HepG2 (cell line): Measurements from ENCODE around the gene OSBPL8. TPM values are rescaled to one million over a fixed set of nuclear protein-coding genes. Genes with fewer than 3 reads are reported as not detected.

Source experiments
- SOX13 ChIP-seq, 3 experiments: fragments of 450-650 bp in 1 of 3; sonication (generic) in 1 of 3; formaldehyde crosslinking in 1 of 3; IDR thresholded peaks in 2 of 3; conservative IDR thresholded peaks in 1 of 3; 2 replicates each; pipeline versions ENCODE4 v1.5.0 to v1.6.1; 2016 to 2020; ENCODE audit warnings: antibody characterized with exemption in 1 of 3, mild to moderate bottlenecking in 1 of 3, missing compliant biosample characterization in 1 of 3, missing genetic modification reagents in 1 of 3, moderate library complexity in 1 of 3
- ZNF256 ChIP-seq: sonication (generic); formaldehyde crosslinking; conservative IDR thresholded peaks from 2 replicates; pipeline ENCODE4 v1.4.0; 2020; ENCODE audit warnings: missing genetic modification reagents
- polyA plus RNA-seq, 8 experiments: library from polyadenylated mRNA; depleted of rRNA in 3 of 8; stranded (reverse) in 7 of 8; unstranded in 1 of 8; fragments of >200 nt; fragmentation: Illumina TruSeq in 4 of 8; extraction: Trizol in 4 of 8; gene quantifications; 2 replicates each; pipeline versions ENCODE4 v1.2.1 to v1.2.3, GENCODE V29; 2011 to 2016; ENCODE audit warnings: low read depth in 4 of 8, missing spikeins in 1 of 8, mixed read lengths in 1 of 8; ENCODE audit not compliant: insufficient read depth in 1 of 8
- total RNA-seq, 5 experiments: library from RNA; depleted of rRNA; stranded (reverse); fragments of >200 nt; fragmentation: Illumina TruSeq; extraction: Trizol; gene quantifications; 2 replicates each; pipeline ENCODE4 v1.2.3, GENCODE V29; 2016; ENCODE audit warnings: low read depth in 1 of 5
- TF ChIP-seq, protein P1 (sequence below): sonication (generic); formaldehyde crosslinking; conservative IDR thresholded peaks from 2 replicates; pipeline ENCODE4 v1.4.0; 2020; ENCODE audit warnings: missing genetic modification reagents
- TF ChIP-seq, protein P2 (sequence below): sonication (generic); formaldehyde crosslinking; IDR thresholded peaks from 2 replicates; pipeline ENCODE4 v1.4.0; 2020; ENCODE audit warnings: low read depth, missing genetic modification reagents
- TF ChIP-seq, protein P3 (sequence below): sonication (generic); formaldehyde crosslinking; IDR thresholded peaks from 2 replicates; pipeline ENCODE4 v1.5.0; 2020; ENCODE audit warnings: missing genetic modification reagents
- TF ChIP-seq, protein P4 (sequence below): sonication (generic); formaldehyde crosslinking; IDR thresholded peaks from 2 replicates; pipeline ENCODE4 v1.9.0; 2021; ENCODE audit warnings: missing genetic modification reagents, borderline replicate concordance

The OSBPL8 gene
- total and polyA plus RNA-seq, 2 of the 13 experiments (the other 11 are each of a cell fraction or from before 2014, with no cell fraction given) = 11.0 to 33.9 TPM

DNA sequence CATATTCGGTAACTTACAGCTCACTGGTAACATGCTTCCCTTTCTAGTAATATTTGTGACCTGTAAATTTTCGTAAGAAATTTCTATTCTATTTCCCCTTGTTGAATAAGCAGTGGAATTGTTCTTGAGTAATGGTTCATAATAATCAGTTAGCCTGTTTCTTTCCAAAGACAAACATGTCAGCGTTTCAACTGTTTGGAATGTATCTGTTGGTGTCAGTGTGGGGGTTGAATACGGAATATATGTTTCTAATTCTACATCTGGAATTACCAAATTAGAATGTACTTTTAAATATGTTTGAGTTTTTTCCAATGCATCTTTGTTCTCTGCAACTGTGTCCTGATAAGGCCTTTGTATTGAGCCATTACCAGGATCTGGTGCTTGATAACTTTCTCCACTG lies 213.3 kb downstream of the OSBPL8 start (continued):
- TF ChIP-seq, protein P1, sequence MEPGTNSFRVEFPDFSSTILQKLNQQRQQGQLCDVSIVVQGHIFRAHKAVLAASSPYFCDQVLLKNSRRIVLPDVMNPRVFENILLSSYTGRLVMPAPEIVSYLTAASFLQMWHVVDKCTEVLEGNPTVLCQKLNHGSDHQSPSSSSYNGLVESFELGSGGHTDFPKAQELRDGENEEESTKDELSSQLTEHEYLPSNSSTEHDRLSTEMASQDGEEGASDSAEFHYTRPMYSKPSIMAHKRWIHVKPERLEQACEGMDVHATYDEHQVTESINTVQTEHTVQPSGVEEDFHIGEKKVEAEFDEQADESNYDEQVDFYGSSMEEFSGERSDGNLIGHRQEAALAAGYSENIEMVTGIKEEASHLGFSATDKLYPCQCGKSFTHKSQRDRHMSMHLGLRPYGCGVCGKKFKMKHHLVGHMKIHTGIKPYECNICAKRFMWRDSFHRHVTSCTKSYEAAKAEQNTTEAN = no peak
- TF ChIP-seq, protein P2, sequence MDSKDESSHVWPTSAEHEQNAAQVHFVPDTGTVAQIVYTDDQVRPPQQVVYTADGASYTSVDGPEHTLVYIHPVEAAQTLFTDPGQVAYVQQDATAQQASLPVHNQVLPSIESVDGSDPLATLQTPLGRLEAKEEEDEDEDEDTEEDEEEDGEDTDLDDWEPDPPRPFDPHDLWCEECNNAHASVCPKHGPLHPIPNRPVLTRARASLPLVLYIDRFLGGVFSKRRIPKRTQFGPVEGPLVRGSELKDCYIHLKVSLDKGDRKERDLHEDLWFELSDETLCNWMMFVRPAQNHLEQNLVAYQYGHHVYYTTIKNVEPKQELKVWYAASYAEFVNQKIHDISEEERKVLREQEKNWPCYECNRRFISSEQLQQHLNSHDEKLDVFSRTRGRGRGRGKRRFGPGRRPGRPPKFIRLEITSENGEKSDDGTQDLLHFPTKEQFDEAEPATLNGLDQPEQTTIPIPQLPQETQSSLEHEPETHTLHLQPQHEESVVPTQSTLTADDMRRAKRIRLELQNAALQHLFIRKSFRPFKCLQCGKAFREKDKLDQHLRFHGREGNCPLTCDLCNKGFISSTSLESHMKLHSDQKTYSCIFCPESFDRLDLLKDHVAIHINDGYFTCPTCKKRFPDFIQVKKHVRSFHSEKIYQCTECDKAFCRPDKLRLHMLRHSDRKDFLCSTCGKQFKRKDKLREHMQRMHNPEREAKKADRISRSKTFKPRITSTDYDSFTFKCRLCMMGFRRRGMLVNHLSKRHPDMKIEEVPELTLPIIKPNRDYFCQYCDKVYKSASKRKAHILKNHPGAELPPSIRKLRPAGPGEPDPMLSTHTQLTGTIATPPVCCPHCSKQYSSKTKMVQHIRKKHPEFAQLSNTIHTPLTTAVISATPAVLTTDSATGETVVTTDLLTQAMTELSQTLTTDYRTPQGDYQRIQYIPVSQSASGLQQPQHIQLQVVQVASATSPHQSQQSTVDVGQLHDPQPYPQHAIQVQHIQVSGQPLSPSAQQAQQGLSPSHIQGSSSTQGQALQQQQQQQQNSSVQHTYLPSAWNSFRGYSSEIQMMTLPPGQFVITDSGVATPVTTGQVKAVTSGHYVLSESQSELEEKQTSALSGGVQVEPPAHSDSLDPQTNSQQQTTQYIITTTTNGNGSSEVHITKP = no peak
- TF ChIP-seq ZNF256 (CRISPR knock-in tag) = no peak
- TF ChIP-seq, protein P3, sequence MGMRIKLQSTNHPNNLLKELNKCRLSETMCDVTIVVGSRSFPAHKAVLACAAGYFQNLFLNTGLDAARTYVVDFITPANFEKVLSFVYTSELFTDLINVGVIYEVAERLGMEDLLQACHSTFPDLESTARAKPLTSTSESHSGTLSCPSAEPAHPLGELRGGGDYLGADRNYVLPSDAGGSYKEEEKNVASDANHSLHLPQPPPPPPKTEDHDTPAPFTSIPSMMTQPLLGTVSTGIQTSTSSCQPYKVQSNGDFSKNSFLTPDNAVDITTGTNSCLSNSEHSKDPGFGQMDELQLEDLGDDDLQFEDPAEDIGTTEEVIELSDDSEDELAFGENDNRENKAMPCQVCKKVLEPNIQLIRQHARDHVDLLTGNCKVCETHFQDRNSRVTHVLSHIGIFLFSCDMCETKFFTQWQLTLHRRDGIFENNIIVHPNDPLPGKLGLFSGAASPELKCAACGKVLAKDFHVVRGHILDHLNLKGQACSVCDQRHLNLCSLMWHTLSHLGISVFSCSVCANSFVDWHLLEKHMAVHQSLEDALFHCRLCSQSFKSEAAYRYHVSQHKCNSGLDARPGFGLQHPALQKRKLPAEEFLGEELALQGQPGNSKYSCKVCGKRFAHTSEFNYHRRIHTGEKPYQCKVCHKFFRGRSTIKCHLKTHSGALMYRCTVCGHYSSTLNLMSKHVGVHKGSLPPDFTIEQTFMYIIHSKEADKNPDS (CRISPR knock-in tag) = no peak
- TF ChIP-seq, protein P4, sequence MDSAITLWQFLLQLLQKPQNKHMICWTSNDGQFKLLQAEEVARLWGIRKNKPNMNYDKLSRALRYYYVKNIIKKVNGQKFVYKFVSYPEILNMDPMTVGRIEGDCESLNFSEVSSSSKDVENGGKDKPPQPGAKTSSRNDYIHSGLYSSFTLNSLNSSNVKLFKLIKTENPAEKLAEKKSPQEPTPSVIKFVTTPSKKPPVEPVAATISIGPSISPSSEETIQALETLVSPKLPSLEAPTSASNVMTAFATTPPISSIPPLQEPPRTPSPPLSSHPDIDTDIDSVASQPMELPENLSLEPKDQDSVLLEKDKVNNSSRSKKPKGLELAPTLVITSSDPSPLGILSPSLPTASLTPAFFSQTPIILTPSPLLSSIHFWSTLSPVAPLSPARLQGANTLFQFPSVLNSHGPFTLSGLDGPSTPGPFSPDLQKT (CRISPR knock-in tag) = no peak
- TF ChIP-seq SOX13 (IDR thresholded peaks at IDR 0.05) = no peak
- TF ChIP-seq SOX13 (CRISPR knock-in tag; conservative IDR thresholded peaks at IDR 0.05 in 1 of 2, IDR thresholded peaks at IDR 0.05 in 1 of 2) = no peak
